Inflammatory macrophage treated with lipopolysaccharide for 1 hour (primary cell): ENCODE data around the gene USP10.

ENCODE experiments used
- DNase-seq, 2 donors: peaks; one replicate each; pipeline ENCODE4 v3.0.0-alpha.2; 2020 to 2022

Gene USP10

DNA sequence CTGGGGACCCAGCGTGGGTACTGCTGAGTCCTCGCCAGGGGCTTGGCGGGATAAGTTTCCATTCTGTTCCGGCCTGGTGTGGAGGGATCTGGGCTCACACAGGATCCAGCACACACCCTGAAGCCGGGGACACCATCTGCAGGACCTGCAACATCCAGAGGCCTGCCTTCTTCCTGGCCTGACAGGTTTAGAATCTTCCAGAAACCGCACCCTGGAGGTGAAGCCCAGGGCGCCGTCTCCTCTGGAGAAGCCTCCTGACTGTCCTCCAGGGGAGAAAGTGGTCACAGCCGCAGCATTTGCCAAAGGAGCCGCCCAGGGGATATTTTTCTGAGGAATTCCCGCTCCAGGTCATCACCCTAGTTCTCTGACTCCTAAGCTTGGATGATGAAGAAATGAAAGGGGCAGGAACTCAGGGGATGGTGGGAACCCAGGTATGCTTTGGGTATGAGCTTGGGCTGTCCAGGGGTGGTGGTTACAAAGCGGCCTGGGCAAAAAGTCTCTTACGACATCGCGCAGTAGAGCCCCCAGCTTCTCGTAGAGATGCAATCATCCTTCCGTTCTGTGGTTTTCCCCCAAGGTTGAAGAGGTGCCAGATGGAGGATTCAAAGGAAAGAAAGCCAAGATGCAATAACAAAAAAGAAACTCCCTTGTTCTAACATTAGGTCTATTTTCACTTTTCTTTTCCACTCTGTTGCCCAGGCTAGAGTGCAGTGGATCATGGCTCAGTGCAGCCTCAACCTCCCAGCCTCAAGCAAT lies 110.9 kb downstream of the USP10 start:
- DNase-seq = peak; percentile 52

DNA sequence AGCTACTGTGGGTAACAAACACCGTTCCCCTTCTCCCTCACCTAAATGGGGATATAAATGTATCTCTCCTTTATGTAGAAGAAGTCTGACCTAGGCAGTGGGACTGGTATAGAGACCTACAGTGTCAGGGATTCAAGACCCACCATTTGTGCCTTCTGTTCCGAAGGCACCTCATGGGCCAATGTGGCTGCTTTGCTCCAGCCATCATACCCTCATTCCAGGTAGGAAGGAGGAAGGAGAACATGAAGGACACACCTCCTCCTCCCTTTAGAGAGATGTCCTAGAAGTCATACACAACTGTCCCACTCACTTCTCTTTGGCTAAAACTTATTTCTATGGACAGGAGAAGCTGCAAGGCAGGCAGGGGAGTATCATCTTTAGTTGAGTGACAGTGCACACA lies 111.7 kb downstream of the USP10 start:
- no peak for DNase-seq

DNA sequence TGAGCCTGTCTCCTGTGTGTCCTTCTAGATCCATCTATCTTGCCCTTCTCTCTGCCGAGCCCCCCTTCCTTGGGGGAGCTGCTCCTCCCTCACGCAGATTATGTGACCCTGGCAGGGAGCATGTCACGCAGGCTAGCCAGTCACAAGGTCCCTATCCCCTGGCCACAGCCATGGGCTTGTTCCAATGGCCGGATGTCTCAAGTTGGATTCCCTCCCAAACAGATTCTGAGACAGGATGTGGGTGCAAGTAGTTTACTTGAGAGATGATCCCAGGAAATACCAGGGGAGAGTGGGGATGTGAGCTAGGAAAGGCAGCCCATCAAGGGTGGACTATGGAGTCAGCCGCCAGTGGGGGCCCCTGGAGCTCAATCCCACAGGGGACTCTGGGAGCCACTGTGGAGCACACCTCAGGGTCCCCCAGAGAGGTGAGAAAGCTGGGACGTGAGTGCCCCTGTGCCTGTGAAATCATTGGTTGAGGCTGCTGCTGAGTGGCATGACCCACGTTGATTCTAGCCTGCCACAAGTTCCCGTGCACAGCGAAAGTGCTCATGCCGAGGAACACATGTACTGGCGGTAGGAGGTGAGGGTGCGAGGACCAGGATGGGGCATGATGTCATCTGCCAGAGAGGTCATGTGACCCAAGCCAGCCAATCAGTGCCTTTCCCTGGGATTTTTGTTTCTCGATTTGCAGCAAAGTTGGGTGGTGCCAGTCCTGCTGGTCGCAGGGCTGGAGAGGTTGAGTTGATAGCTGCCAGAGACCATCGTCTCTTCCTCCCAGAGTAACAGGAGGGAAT lies 113.5 kb downstream of the USP10 start:
- DNase-seq = no peak

DNA sequence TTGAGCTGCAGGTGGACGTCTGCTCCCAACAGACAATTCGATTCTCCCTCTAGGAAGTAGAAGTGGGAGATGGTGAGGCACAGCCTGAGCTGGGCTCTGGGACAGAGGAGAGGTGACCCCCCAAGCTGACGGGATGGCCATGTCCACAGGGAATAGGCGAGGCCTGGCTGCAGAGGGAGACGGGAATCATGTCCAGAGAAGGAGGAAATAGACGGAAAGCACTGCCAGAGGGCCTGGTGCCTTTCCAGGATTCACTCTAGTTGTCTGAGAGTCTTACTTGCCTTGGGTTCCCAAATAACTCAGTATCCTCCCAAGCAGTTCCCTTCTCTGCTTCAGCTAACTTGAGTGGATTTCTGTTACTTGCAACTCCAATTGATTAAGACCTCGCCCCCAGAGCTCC lies 115.7 kb downstream of the USP10 start:
- no peak for DNase-seq

DNA sequence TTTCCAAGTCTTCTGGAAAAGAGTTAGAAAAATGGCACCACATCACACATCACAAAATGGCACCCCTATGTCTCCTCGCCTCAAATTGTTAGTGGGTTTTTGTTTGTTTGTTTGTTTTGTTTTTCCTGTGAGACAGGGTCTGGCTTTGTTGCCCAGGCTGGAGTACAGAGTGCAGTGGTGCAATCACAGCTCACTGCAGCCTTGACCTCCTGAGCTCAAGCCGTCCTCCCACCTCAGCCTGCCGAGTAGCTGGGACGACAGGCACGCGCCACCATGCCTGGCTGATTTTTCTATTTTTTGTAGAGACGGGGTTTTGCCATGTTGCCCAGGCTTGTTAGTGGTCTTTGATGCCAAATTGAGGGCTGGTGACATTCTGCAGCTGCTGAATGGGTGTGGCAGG lies 116.2 kb downstream of the USP10 start:
- DNase-seq = no peak

DNA sequence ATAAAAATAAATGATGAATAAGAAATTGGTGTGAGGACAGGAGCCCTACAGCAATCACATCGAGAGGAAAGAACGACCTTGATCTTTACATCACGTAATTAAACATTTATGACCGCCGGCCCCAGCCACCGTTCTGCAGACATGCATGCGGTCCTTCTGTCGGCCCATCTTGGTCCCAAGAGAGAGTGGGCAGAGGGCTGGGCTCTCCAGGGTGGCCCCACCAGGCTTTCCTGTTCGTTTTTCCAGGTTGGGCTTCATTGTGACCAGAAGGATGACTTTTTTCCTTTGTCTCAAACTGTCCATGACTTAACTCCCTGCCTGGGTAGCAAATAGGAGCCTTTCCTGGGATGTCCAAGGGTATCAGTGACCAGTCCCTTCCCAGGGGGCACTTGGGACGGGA lies 116.7 kb downstream of the USP10 start:
- DNase-seq = no peak

DNA sequence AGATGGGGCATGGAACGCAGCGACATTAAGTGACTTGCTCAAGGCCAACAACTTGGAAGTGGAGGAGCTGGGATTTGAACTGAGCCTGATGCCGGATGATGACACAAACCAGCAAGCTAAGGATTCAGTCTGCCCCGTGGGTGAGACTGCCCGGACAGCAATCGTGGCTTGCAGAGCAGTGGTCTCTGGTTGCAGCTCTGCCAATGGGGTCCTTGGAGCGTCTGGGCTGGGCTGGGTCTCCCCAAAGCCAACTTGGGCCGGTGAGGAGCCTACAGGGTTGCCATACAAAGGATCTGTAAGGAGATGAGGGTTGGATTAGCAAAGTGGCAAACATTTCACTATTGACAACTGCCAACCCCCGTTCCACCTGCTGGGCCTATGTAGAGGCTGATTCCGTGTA lies 117.4 kb downstream of the USP10 start:
- no peak for DNase-seq

DNA sequence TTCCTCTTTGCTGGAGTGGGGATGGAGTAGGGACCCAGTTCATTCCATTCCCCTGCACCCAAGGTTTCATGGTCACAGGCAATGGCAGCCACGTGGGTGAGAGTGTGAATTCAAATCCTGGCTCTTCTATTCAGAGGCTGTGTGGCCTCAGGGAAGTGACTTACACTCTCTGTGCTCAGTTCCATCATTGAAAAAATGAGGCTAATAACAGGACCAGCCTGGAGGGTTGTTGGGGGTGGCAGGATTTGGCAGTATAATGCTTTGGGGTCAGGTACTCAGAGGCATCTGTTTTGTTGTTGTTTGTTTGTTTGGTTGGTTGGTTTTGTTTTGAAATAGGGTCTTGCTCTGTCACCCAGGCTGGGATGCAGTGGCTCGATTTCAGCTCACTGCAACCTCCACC lies 117.8 kb downstream of the USP10 start:
- DNase-seq = no peak

DNA sequence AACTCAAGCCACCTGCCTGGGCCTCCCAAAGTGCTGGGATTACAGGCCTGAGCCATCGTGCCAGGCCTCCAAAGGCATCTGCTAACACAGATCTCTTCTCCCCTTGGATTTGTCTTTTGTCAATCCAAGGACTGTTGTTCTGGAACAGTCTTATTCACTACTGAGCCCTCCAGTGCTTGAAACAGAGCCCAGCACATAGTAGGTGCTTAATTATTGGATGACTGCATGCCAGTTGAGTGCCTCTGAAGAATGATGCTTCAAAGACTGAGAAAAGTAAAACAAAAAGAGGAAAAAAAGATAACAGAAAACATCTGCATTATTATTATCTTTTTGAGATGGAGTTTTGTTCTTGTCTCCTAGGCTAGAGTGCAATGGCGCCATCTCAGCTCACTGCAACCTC lies 118.3 kb downstream of the USP10 start:
- no peak for DNase-seq

DNA sequence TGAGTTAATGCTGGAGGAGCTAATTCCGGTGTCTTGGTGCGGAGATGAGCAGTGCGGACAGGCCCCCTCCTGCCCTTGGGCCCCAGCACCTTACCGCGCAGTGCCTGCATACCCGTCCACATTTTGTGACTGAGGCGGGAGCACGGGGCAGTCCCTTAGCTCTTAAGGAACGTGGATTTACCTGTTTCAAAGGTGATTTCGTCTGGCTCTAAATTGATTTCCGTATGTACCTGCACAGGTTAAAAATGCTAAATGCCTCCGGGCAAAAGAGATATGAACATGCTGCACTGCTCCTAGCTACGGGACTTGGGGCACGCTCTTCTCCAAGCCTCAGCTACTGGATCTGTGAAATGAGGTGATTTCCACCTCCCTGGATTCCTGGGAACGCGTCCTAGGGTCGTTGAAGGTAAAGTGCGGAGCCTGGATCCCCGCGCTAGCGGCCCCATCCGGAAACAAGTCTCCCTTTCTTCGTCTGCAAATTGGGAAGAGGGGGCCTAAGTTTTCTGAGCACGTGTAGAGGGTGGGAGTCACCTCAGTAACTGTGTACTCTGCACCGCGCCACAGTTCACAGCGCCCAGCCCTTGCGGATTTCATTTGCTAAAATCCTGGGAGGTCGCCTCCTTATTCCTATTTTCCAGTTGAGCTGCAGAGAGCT lies 119.3 kb downstream of the USP10 start:
- DNase-seq = no peak

DNA sequence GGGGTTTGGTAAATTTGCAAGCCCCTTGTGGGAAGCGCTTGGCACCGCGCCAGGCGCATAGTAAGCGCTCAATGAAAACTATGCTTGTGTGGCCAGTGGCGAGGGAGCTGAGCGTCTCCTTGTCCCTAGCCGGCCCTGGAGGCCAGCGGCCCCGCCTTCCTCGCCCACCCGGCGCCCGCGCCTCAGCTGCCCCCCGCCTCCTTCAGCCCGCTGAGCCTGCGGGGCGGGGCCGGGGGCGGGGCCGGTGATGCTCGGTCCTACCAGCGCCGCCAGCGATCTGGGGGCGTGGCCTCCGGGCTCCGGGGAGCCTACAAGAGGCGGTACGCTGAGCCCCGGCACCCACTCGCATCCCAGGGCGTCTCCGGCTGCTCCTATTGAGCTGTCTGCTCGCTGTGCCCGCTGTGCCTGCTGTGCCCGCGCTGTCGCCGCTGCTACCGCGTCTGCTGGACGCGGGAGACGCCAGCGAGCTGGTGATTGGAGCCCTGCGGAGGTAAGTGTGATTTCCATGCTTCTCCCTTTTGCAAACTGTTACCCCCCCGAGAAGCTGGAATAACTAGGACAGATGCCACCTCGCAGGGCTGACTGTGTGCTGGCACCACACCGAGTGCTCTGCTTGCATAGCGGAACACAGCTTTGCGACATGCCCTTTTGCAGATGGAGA lies 120.0 kb downstream of the USP10 start, which contains the start of gene CRISPLD2:
TSS of gene CRISPLD2 (plus strand) at position 342 of the 661 bp plus-strand sequence. CDS start 18,511 bp downstream, outside the sequence.
- DNase-seq = peak; percentile 88 to 93

DNA sequence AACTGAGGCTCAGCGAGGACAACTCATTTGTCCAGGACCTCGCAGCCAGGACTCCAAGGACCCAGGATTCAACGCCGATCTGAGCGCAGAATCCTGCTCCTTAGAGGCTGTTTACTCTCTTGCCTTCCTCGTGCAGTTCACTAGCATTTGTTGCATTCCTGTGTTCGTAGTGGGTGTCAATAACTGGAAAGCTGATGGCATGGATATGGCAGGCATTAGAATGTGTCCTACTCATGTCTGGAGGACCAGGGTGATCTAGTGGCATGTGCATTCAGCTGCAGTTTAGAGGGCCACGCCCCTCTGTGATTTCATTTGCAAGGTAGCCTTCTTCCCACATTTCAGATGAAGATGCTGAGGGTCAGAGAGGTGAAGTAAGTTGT lies 120.5 kb downstream of the USP10 start:
- no peak for DNase-seq

DNA sequence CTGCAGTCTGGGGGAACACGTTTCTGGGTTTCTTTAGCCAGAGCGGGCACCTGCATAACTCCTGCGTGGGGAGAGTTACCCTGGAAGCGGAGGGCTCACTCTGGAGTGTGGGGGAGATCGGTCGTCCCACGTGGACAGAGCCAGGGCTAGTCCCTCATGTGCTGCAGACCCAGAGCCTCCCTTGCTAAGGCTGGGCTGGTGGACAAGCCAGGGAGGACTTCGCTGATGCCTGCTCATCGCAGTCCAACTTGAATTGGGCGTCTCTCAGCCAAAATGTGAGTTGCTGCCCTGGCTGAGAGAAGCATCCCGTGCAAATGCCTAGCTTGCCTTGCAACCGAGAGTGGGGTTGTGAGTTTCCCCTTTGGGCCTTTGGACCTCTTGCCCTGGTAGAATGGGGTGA lies 121.0 kb downstream of the USP10 start:
- DNase-seq = no peak

DNA sequence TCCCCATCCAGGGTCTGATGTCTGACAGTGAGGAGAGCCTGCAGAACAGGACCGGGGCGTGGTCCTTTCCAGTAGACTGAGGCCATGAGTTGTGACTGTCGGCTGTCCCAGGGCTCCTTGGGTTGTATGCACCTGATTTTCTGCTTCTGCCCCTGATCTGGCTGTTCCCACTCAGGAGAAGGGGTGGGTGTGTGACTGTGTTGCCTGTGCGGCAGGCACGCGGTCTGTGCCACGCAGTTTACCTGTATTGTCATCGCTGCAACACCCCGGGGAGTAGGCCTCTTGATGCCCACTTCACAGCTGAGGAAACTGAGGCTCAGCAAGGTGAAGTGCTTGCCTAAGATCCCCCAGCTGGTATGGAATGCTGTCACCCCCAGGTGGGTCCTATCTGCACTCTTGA lies 121.4 kb downstream of the USP10 start:
- no peak for DNase-seq

DNA sequence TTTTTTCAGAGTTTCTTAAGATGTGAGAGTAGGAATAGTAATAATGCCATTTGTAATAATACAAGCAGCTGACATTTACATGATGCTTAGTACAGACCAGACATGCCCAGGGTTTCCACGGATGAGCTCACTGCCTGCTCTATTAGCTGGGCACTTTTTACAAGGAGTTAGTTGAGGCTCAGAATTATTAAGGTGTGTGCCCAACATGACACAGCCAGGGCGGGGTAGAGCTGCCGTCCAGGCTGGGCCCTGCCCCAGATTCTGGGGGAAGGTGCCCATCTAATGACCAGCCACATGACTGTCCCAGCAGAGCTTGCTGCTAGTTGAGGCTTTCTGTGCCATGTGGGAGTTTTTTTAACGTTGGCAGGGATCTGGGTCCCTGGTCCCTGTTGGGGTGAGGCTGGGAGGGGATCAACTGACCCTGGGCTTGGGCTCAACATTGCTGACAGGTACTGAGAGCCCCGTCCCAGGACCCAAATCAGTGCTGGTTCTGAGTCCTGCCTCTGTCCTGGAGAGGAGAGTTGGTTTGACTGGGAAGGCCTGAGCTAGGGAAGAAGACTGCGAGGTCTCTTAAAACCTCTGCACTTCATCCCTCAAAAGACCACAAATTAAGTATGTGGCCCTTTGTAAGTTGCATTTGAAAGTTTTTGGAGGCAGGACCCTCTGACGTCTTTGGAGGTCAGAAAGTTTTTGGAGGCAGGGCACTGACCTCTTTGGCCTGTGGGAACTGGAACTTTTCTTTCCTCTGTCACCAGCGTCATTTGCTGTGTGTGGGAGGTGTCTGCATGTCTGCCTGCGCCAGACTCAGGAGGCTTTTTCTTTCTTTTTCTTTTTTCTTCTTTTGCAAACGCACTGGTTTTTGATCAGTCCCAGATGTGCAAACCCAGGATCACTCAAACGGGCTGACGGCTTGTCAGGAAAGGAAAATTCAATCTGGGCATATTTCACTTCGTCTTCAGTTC lies 122.2 kb downstream of the USP10 start:
- peak; percentile 36 to 47 for DNase-seq

DNA sequence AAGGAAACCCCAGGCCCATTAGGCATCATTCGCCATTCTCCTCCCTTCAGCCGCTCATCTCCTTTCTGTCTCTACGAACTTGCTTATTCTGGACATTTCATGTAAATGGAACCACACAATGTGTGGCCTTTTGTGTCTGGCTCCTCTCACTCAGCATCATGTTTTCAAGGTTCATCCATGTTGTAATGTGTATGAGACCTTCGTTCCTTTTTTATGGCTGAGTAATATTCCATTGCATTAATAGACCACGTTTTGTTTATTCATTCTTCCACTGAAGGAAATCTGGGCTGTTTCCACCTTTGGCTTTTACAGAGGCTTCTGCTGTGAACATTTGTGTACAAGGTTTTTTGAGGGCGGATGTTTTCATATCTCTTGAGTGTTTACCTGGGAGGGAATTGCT lies 123.2 kb downstream of the USP10 start:
- no peak for DNase-seq

DNA sequence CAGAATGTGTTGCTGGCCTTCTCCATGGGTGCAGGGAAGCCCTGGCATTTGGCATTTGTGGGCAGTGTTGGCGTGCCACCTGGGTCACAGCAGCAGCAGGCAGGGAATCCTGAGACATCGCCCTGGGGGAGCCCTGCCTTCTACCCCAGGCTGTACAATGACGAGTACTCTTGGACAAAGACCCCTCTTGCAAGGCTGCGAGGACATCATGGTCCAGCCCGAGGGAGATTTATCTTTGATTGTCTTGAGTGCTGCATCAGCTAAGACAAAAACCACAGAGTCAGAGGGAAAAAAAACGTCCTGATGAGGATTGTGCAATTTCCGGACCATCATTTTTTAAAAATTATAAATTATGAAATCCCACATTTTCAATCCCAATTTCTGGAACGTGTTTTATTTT lies 123.7 kb downstream of the USP10 start:
- DNase-seq = no peak

DNA sequence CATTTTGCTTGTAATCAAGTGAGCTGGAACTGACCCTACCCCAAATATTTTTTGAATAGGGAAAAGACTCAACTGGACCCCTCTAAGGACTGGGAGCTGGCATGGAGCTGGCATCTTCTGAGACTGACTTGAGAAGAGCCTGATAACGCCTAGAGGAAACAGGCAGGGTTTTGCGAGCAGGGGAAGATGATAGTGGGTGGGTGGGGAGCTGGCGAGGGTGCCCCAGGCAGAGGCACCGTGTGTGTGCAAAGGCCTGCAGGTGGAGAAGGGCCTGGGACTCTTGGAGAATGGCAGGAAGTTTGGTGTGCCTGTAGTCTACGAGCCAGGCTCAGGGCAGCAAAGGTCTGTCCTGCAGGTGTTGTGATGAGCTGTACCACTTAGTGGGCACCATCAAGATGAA lies 124.1 kb downstream of the USP10 start:
- DNase-seq = no peak

DNA sequence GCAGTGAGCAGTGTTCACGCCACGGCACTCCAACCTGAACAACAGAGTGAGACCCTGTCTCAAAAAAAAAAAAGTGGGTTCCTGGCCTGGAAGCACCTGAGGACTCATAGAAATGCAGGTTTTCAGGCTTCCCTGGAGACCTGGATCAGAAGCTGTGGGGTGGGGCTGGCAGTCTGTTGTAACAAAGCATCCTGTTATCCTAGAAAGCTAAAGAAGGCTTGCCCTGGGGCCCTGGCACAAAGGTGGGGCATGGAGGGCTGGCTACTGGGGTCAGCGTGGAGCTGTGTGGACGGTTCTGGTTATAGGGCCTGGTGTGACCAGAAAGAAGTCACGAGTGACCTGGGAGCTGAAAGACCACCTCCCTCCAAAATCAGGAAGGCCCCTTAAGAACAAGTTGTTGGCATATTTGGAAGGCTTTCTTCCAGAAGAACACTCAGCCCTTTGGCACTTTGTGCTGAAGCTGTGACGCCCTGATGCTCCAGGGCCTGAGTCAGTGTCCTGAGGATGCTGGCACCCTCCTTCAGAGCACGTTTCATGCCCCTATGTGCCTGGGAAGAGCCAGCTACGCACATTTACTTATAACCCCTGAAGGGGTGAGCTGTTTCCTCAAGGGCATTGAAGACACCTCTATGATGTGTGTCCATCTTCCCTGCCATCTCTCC lies 126.2 kb downstream of the USP10 start:
- no peak for DNase-seq

DNA sequence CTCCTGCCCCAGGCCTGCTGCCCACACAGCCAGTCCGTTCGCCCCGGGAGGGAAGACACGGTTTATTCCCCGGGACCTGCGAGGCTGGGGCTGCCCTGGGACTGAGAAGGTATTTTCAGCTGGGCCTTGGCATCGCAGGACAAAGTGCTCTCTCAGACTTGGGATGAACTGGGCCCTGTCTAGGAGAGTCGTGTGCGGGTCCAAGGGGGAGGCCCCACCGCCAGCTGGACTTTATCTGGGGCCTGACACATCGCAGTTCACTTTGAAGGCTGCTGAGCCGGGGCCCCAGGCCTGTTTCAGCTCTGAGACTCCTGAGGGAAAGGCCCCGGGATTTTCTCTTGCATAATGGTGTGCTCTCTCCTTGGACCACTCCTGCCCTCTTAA lies 126.8 kb downstream of the USP10 start:
- no peak for DNase-seq

DNA sequence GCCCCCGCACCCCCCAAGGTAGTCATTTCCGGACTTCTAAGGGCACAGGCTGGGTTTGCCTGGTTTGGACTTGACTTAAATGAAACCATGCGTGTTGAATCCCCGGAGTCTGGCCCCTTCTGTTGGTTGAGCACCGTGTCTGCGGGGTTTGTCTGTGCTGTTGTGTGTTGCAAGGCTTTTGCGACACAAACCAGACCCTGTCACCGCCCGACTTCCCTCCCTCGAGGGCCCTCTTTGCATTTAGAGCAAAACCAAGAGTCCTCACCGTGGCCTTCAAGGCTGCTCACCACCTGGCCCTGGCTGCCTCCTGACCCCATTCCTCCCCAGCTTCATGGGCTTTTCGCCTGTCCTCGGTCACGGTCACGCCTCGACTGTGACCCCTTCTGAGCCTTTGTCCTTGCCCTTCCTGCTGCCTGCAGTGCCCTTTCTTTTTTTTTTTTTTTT lies 127.4 kb downstream of the USP10 start:
- DNase-seq = peak; percentile 12 to 23

DNA sequence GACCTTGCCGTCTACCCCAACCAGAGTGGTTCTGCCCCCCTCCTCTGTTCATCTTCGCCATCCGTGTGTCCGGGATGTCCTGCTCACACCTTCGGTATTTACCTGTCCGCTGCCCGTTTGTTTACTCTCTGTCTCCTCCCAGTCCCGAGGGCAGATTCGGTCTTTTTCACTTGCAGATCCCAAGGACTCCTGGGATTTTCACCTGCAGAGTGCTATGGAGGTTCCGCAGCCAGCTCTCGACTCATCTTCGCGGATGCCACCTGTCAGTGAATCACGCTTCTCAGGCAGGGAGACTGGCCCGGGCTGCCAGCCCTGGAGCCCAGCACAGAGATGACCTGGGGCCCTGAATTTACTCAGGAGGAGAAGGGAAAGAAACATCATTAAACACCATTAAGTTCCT lies 128.1 kb downstream of the USP10 start:
- DNase-seq = no peak
